NCI-H82 (cell line): ENCODE data around the gene RAB4A.
"Not testable (repeated sequence)": the region's sequence is repeated elsewhere in the genome, so short reads cannot be mapped to it uniquely, and the experiment has no call there.

Source experiments
- DNase-seq: peaks from one replicate; lab custom pipeline; 2025; lab: John Stamatoyannopoulos, UW

RAB4A gene

GRCh38 chr1:229272164-229273158 lies 1.6 kb downstream of the RAB4A start:
- peak; percentile 71 for DNase-seq

- no peak for DNase-seq
These were observed 2.8 kb downstream of the RAB4A start for GRCh38 chr1:229273507-229274232.

GRCh38 chr1:229275005-229275404 lies 4.1 kb downstream of the RAB4A start:
- no peak for DNase-seq

DNA sequence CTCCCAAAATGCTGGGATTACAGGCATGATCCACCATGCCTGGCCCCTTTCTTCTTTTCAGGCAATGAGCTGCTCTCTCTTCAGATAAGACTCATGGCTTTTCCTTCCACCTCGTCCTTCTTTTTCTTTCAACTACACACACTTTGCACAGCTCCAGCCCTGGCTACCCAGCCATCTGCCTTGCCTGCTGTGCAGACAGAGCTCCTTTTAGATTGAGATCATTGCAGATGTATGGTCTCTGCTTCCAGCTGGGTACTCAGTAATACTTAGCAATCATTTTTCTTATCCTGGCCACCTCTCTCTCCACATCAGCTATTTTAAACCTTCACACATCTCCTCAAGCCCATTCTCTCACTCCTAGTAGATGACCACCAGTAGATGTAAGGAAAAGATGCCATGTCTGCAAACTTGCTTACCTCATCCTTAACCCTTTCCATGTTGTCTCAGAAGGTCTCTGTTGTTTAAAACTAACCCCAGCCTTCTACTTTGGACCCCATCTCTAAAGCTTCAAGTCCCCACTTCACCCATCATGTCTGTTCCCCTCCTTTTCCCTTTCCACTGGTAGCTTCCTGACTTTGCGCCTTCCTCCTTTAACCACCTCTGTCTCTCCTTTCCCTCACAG lies 7.3 kb downstream of the RAB4A start:
- no peak for DNase-seq

- DNase-seq = no peak
These were observed 8.3 kb downstream of the RAB4A start for GRCh38 chr1:229279242-229279641.

DNA sequence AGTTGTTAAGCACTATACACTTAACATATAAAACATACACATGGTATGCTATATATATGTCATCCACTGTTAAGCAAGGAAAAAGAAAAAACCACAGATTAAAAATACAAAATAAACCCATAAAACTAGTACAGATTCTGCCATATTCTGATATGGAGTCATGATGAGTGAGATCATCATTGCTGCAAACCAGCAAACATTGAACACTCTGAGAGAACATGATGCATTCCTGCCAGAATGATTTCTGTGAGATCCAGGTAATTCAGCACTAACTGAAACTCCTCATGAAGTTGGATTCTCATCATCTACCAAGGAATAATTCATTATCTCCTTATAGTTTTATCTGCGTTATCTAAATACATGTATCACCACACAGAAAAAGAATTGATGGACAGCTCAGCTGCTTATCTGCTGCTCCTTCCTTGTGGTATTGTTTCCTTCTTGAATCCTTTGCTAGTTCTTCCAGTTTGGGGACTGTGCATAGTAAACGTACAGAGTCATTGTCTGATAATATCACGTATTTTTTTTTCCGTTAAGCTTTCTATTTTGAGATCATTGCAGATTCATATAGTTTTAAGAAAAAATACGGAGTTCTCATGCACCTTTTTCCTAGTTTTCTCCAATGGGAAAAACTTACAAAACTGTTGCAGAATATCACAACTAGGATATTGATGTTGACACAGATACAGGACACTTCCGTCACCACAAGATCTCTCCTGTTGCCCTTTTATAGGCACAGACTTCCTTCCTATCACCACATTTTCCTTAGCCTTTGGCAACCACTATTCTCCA lies 9.3 kb downstream of the RAB4A start:
- DNase-seq = no peak

DNA sequence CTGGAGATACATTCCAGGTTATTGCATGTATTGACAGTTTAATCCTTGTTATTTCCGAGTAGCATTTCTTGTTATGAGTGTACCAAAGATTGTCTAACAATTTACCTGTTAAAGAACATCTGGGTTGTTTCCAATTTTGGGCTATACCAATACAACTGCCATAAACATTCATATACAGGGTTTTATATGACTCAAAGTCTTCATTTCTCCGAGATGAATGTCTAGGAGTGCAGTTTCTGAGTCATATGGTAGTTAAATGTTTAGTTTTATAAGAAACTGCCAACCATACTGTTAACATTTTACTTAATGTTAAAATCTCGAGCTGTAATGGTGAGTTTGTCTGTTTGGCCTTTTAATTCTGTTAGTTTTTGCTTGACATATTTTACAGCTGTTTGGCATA lies 10.0 kb downstream of the RAB4A start:
- DNase-seq = no peak

DNA sequence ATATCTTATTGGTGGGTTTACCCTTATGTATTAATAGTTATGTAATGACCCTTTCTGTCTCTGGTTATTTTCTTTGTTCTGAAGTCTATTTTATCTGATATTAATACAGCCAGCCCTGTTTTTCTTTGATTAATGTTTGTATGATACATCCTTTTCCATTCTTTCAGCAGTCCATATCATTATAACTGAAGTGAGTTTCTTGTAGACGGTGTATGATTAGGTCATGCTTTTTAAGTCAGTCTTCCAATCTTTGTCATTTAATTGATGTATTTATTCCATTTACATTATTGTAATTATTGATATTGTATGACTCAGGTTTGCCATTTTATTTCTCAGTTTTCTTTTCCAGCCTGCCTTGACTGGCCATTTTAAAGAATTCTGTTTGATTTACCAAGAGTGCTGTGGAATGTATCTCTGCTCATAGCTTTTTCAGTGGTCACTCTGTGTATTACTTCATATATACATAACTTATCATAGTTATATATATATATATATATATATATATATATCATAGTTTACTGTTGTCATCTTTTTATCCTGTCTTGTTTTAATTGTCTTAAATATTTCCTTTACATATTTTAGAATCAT lies 10.5 kb downstream of the RAB4A start:
- DNase-seq = no peak

- DNase-seq = no peak
These were observed 11.4 kb downstream of the RAB4A start for GRCh38 chr1:229282295-229282823.

- DNase-seq = no peak
These were observed 12.3 kb downstream of the RAB4A start for GRCh38 chr1:229283183-229283611.

- no peak for DNase-seq
These were observed 14.0 kb downstream of the RAB4A start for GRCh38 chr1:229284887-229285286.

- DNase-seq = peak; percentile 81
These were observed 14.5 kb downstream of the RAB4A start for GRCh38 chr1:229285440-229285839.

DNA sequence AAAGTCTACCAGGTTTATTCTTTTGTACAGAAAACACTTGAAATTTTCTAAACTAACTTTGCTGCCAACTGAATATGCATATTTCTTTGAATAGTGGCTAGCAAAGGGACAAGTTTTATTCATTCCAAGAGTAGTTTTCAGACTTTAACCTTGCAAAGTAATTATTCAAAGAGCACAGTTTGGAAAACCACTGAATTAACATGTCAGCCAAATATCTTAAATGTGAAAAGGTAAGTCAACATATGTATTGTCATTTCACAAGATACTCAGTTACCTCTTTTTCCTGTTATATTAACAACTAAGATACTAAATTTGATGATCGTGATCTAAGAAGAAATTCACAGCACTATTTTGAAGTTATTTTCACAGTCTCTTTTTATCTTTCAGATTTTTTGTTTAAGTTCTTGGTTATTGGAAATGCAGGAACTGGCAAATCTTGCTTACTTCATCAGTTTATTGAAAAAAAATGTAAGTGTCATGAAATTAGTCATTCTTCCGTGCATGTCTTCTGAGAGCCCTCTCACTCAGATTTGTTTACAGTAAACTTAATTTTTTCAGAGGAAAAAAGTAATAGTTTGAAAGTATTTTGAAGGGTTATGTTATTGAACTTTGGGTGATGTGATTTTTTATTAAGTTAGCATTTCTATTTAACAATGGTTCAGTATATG lies 15.3 kb downstream of the RAB4A start:
- DNase-seq = no peak

GRCh38 chr1:229287267-229287666 lies 16.4 kb downstream of the RAB4A start:
- DNase-seq = no peak

GRCh38 chr1:229288516-229288915 lies 17.6 kb downstream of the RAB4A start:
- no peak for DNase-seq

- not testable (repeated sequence) for DNase-seq
These were observed 20.8 kb downstream of the RAB4A start for GRCh38 chr1:229291686-229292085.

DNA sequence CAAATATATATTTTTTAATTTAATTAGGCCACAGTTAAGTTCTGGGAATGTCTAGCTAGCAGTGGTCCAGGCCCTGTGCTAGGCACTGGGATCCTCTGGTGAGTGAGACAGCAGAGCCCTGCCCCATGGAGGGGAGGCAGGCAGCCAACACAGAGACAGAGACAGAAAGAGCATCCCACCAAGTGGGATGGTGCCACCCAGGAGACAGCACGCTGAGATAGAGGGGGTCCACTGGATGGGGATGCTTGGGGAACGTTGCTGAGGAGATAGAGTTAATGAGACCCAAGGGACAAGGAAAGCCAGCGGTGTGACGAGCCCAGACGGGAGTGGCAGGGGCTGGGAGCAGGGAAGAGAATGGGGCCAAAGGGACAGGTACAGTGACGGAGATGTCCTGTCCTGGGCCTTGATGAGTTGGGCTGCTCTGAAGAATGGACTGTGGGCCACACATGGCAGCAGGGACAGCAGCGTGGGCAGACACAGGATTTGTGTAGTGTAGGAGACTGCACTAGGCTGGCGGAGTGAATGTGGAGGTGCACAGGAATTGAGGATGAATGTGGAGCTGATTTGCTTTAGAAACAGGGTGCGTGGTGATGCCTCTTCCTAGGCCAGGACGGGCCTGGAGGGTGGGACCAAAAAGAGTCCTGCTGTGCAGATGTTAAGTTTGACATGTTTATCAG lies 22.8 kb downstream of the RAB4A start:
- DNase-seq = no peak

DNA sequence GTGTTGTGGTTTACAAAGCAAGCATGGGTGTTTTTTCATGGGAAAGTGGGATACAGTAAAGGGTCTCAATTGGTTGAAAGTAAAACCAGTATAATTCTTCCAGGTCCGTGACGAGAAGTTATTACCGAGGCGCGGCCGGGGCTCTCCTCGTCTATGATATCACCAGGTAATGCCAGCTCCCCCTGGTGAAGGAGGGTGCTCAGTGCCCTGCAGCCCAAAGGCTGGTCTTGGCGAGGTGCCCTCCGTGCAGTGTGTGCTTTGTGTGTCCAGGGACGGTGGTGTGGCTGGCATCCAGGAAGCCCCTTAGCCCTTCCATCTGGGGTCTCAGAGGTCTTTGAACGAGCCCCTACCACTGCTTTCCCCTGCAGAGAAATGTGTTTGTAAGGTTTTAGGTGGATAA lies 24.8 kb downstream of the RAB4A start:
- no peak for DNase-seq

DNA sequence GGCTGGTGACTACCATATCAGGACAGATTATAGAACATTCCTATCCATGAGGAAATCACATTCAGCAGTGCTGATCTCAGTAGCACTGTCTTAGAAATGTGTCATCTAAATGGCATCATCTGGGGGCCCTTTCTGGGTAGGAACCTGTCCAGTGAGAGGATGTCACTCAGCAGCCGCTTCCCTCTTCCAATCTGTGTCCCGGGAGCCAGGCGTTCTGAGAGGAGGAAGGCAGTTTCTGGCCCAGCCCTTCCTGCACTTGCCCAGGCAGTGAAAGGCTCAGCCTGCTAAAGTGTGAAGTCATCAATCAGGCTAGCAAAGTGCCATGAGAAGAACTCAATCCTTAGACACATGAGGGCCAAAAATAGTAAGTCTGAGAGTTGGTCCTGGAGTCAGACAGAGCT lies 25.6 kb downstream of the RAB4A start:
- no peak for DNase-seq

DNA sequence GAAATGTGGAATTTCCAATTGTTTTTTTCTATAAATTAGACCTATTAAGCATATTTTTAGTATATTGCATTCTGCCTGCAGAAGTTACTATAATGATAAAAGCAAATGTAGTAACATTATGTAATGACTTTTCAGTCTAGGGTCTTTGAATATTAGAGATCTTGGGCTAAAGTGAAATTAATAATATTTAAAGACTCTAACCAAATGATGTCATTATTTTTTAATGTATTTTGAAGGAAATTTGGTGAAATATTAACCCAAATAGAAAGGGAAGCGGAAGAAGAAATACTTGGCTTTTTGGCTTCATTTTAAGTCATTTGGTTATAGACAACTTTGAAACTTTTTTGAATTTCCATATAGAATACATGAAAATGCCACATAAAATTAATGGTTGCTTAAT lies 26.8 kb downstream of the RAB4A start:
- no peak for DNase-seq
